CD4-positive, alpha-beta T cell treated with Interleukin-6 at 100 ng/mL for 8 hours (primary cell): ENCODE data around the gene REEP1.
"Not testable (repeated sequence)": the region's sequence is repeated elsewhere in the genome, so short reads cannot be mapped to it uniquely, and the experiment has no call there.

Source experiments
- DNase-seq: peaks from one replicate; pipeline ENCODE4 v3.0.0-alpha.2; 2020; ENCODE audit warnings: mixed read lengths, low spot score

Gene REEP1

DNA sequence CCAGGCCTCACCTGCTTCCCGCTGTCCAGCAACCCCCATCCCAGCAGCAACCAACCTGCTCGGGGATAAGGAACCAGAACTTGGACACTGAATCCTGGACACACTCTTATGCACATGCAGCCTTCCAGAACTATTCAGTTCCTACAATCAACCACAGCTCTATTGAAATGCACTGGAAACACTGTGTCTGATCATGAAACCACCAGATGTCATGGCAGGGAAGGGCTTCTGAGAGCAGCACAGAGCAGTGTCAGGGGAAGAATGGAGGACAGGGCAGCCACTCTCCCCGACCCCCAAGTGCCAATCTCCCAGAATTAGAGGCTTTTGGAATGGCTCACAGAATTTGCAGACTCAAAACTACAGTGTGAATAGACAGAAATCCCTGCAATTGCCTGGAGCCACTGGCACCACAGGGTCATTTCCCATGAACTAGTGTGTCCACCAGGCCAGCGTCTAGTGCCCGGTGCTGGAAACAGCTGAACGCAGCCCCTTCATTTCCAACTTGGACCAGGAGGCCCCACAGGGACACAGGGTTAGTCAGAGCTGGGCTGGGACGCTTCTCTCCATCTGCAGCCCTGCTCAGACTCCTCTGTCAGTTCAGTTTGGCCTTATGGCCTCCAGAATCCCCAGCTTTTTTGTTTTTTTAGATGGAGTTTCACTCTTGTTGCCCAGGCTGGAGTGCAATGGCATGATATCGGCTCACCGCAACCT lies 112.6 kb downstream of the REEP1 start:
- no peak for DNase-seq

GRCh38 chr2:86223927-86224560 lies 113.4 kb downstream of the REEP1 start:
- DNase-seq: no peak

- no peak for DNase-seq
Observed at GRCh38 chr2:86223140-86223926, 114.1 kb downstream of the REEP1 start.

DNA sequence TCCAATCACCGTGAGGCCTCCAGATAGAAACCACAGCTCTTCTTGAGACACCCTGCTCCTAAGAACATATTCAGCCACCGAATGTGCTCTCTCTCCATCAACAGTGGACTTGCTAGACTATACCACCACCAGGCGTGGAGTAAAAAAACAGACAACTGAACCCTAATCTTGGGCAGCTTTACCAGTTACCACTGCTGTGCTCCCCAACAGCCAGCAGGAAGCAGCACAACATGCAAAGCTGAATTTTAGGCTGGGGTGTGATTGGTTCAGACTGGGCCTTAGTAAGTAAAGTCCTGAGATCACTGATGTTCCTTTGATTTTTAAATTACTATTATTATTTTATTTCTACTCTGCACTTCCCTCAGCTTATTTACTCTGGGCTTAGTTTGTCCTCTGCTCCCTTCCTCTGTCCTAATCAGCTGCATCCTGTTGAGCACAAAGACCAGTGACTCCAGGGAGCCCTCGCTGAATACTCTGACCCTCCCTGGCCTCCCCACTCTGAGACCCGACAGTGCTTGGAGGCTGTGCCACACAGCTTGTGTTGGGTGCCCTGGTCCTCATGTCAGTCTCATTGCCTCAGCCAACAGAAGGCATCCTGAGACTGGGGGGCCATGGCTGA lies 116.3 kb downstream of the REEP1 start:
- peak; percentile 55 for DNase-seq

- DNase-seq: no peak
Observed at GRCh38 chr2:86219896-86220295, 117.5 kb downstream of the REEP1 start.

GRCh38 chr2:86218124-86218523 lies 119.3 kb downstream of the REEP1 start:
- DNase-seq: no peak

DNA sequence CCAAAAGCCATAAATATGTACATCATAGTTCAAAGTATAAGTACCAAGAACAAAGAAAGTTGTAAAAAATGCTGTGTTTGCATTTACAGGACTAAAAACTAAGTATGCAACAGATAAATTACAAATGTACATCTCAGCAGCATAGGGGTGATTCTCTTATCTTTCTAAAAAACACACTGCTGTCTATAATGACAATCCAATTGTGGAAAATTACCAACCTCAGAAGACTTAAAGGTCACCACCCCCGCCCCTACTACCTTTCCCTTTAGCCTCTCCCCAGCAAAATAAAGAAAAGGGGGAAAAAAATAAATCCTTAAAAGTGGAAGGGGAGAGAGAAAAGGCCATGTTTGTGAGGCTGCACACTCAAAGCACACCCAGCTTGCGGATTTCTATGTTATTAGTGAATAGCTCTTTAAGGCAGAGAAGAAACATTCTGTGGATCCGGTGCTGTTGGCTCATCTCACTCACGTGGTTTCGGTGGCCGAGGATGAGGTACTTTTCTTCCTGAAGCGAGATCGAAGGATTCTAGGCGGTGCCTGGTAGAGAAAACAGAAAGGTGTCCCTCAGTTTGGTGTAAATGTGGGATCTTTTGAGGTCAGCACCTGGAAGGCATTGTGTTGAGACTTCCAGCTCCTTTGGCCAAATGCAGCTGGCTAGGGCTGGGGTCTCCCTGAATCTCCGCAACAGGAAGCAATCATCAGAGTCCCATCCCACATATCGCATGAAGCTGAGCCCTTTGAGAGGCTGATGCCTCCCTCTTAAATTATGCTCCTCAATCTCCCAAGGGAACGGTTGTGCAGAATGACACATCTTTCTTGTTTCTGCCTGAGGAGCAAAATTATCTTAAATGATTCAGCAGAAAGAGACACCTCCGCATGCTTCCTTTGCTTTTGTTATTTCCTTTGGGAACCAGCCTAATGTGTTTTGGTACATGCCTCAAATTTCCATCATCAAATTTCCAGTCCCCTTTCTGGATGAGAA lies 120.6 kb downstream of the REEP1 start:
- no peak for DNase-seq

GRCh38 chr2:86214503-86214832 lies 123.0 kb downstream of the REEP1 start:
- DNase-seq: no peak

GRCh38 chr2:86213699-86214502 lies 123.5 kb downstream of the REEP1 start:
- DNase-seq: no peak

DNA sequence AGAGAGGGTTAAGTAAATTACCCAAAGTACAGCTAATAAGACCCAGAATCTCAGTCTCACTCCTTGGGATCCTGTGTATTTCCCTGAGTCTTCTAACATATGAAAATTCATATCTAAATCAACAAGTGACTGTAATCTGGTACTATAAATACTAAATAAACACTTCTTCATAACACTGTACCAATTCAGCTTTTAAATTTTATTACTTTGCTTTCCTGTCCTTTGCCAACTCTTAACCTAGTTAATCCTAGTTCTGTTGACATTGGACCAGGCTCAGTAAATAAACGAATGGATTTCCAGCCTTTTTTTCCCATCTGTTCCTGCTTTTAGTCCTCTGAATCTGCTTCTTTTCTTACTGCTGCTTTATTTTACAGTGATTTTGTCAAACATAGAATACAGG lies 124.4 kb downstream of the REEP1 start:
- no peak for DNase-seq

DNA sequence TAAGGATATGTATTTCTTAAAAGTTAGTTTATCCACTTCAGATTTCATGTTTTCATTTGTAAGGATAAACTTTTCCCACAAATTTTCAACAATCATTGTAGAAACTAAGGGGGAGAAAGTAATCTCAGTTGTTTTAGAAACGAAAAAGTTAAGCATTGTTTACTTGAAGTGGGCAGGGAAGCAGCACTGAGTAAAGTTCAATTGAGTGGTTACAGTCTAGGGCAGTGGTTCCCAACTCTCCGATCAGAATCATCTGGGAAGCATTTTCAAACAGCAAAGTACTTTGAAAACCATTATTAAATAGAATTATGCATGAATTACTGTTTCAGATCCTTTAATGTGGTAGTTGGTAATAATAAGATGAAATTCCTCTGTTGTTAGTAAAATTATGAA lies 125.6 kb downstream of the REEP1 start:
- no peak for DNase-seq

DNA sequence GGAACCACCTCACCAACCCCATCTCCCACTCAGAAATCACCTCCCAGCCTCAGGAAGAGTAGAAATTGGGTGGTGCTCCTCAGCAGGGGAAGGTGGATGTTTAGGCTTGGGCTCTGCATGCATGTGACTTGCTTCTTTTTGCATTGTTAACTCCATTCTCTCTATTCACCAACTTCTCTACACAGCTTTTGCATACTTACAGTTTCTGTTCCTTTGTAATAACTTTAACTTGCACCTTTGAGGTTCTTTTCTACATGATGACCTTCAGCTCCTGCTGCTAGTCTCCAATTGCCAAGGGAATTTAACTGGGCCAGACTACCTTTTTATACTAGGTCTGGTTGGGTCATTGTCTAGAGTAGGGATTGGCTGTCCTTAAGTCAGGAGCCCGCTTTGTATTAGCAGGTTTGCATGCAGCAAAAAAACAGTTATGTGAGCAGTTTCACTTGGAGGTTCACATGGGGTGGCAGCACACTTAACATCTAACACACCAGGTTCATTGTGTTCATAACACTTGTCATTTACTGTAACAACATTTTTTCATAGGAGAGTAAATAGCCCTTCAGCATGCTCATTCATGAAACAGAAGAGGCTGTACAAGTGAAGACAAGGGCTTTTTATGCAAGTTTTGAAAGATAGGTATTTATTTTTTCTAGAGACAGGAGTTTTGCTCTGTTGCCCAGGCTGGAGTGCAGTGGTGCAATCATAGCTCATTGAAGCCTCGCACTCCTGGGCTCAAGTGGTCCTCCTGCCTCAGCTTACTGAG lies 126.2 kb downstream of the REEP1 start:
- no peak for DNase-seq

GRCh38 chr2:86204458-86204857 lies 133.0 kb downstream of the REEP1 start:
- DNase-seq: no peak

DNA sequence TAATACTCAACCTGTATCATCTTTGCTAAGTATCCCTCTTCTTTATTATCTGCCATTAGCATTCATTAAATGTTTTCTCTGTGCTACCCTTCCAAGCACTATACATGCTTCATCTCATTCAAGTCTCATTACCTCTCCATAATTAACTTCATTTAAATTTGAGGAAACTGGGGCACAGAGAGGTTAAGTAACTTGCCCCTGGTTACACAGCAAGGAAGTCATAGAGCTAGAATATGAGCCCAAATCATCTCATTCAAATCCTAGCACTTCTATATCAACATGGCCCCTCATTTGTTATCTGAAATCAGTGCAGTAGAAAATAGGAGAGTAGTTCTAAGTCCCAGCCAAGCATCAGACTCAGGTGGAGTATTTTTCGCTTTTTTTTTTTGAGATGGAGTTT lies 133.8 kb downstream of the REEP1 start:
- no peak for DNase-seq

DNA sequence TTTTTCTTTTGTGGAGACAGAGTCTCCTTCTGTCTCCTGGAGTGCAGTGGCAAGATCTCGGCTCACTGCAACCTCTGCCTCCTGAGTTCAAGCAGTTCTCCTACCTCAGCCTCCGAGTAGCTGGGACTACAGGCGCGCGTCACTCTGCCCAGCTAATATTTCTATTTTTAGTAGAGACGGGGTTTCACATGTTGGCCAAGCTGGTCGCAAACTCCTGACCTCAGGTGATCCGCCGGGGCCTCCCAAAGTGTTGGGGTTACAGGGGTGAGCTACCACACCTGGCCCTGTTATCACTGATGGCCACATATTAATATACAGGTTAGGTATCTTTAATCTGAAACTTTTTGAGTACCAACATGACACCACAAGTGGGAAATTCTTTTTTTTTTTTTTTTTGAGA lies 134.7 kb downstream of the REEP1 start:
- DNase-seq: no peak

DNA sequence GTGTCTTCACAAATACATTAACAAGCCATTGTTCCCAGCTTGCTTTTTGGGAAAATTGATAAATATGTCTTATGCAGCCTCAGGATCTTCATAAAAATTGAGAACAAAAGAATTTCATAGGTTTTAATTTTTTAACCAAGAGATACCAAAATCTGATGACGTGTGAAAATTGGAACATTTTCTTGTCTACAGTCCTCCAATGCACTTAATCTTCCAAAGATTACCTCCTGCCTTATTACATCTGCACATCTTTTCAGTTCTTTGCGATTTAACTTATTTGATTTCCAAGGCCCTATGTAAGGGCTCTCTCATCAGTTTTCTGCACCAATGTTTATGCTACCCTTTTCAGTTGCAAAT lies 135.1 kb downstream of the REEP1 start:
- no peak for DNase-seq

- no peak for DNase-seq
Observed at GRCh38 chr2:86201671-86202335, 135.6 kb downstream of the REEP1 start.

DNA sequence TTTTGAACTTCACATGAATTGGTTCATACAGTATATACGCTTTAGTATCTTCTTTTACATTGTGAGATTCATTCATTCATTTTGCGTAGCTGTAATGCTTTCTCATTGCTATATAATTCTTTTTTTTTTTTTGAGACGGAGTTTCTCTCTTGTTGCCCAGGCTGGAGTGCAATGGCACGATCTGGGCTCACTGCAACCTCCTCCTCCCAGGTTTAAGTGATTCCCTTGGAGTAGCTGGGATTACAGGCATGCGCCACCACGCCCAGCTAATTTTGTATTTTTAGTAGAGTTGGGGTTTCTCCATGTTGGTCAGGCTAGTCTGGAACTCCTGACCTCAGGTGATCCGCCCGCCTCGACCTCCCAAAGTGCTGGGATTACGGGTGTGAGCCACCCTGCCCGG lies 136.9 kb downstream of the REEP1 start:
- not testable (repeated sequence) for DNase-seq

- no peak for DNase-seq
Observed at GRCh38 chr2:86199834-86200177, 137.6 kb downstream of the REEP1 start.
